ENCODE data around the gene NPAS2. TPM values are rescaled to one million over a fixed set of nuclear protein-coding genes. Genes with fewer than 3 reads are reported as not detected.

The NPAS2 gene
- total and polyA plus RNA-seq, 2 donors (not counting 3 experiments of a cell fraction or from before 2014, with no cell fraction given): 29.0 to 53.9 TPM

DNA sequence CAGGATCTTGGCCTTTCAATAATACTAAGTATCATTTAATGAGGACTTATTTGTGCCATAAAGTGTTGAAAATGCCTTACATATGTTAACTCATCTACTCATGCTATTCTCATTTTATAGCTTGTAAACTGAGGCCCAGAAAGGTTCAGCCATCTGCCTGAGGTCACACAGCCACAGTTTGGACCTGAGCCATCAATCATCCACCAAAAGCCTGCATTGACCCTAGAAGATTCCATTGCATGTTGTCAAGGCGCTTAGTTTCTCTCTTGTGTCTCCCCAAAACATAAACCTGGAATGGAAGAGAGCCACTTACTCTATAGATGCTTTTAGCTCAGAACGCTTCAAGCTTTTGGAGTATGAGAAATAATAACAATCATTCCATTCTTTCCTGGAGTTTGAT lies 26.8 kb downstream of the NPAS2 start:
- Histone ChIP-seq H3K27me3 (ENCODE audit: control insufficient read depth in 2 of 2, insufficient read depth in 2 of 2, low read length in 2 of 2) (no peaks in the 10 kb centered on the region), H3K36me3 (ENCODE audit: control insufficient read depth in 2 of 2, extremely low read depth in 1 of 2, insufficient read depth in 2 of 2, low read length in 2 of 2) (no peaks in the 10 kb centered on the region), H3K4me3 (replicated peaks in 1 of 3; ENCODE audit: insufficient read depth in 1 of 3, low read depth in 1 of 3, low read length in 3 of 3) (no peak overlapping the region), H3K4me2 (ENCODE audit: insufficient read depth, low read length) (no peak overlapping the region), H3K4me1 (ENCODE audit: control insufficient read depth, extremely low read depth, insufficient read depth, low read length) (no peaks in the 10 kb centered on the region), H3K9ac (replicated peaks; ENCODE audit: extremely low read depth, insufficient read depth, low read length) (no peak overlapping the region), H3K79me2 (ENCODE audit: control insufficient read depth, insufficient read depth, low read length) (peaks cover 26% of the 10 kb centered on the region), H3K9me1 (replicated peaks; ENCODE audit: control insufficient read depth, extremely low read depth, insufficient read depth, low read length) (no peaks in the 10 kb centered on the region), H3K9me3 (replicated peaks; ENCODE audit: control insufficient read depth, insufficient read depth, low read length) (no peaks in the 10 kb centered on the region), H2AFZ (ENCODE audit: low read depth, low read length) (no peak overlapping the region), H4K20me1 (replicated peaks; ENCODE audit: control insufficient read depth, extremely low read depth, insufficient read depth, low read length) (no peaks in the 10 kb centered on the region), H3K27ac (ENCODE audit: insufficient read depth, low read depth, low read length) (no peak overlapping the region)
- no TSS peak for BruUV-seq (replicated peaks)
- ChIA-PET POLR2A (no interaction called here), CTCF (interaction anchor here (1.0 to 1.8 kb wide), 2 partner anchors 11 to 116 kb away, joined by 5 to 6 read pairs; no protein-coding TSS in a partner anchor)
- TF ChIP-seq POLR2AphosphoS5 (IDR thresholded peaks at IDR 0.05; ENCODE audit: insufficient read depth, low read depth, low read length): no peak
- no peak for TF ChIP-seq POLR2A (IDR thresholded peaks at IDR 0.05; ENCODE audit: low read depth, low read length)
- TF ChIP-seq, protein P1, sequence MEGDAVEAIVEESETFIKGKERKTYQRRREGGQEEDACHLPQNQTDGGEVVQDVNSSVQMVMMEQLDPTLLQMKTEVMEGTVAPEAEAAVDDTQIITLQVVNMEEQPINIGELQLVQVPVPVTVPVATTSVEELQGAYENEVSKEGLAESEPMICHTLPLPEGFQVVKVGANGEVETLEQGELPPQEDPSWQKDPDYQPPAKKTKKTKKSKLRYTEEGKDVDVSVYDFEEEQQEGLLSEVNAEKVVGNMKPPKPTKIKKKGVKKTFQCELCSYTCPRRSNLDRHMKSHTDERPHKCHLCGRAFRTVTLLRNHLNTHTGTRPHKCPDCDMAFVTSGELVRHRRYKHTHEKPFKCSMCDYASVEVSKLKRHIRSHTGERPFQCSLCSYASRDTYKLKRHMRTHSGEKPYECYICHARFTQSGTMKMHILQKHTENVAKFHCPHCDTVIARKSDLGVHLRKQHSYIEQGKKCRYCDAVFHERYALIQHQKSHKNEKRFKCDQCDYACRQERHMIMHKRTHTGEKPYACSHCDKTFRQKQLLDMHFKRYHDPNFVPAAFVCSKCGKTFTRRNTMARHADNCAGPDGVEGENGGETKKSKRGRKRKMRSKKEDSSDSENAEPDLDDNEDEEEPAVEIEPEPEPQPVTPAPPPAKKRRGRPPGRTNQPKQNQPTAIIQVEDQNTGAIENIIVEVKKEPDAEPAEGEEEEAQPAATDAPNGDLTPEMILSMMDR (IDR thresholded peaks at IDR 0.05; ENCODE audit: extremely low read depth in 1 of 2, insufficient read depth in 1 of 2, low read depth in 1 of 2, low read length in 2 of 2): no peak
- TF ChIP-seq, protein P2, sequence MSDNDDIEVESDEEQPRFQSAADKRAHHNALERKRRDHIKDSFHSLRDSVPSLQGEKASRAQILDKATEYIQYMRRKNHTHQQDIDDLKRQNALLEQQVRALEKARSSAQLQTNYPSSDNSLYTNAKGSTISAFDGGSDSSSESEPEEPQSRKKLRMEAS (IDR thresholded peaks at IDR 0.05; ENCODE audit: insufficient read depth, insufficient read length): no peak
- no peak for TF ChIP-seq MYC (IDR thresholded peaks at IDR 0.05; ENCODE audit: low read depth, low read length)
- no peak for TF ChIP-seq JUN (IDR thresholded peaks at IDR 0.05; ENCODE audit: borderline replicate concordance, insufficient read depth, insufficient read length, low read depth)
- TF ChIP-seq EZH2 (IDR thresholded peaks at IDR 0.05; ENCODE audit: borderline replicate concordance, low read depth, low read length, severe bottlenecking): no peak
- TF ChIP-seq GATA2 (IDR thresholded peaks at IDR 0.05; ENCODE audit: insufficient read depth, insufficient read length, low read depth, low read length): no peak
- TF ChIP-seq FOS (IDR thresholded peaks at IDR 0.05; ENCODE audit: borderline replicate concordance, insufficient read depth, low read length): no peak
- intact Hi-C loops (cut with micrococcal nuclease): no loop called here
- no peak for DNase-seq (ENCODE audit: low read depth, low spot score)
- dilution Hi-C loops (cut with MboI; ENCODE audit: extremely low pct_ligation_motif_present, low sequenced_read_pairs): no loop called here
- FAIRE-seq: no peak
